Tibial nerve (tissue), 4 donors: Measurements from ENCODE around the gene RASAL1. TPM values are rescaled to one million over a fixed set of nuclear protein-coding genes. Genes with fewer than 3 reads are reported as not detected.

Experiments used
- DNase-seq, 2 donors: peaks; one replicate each; pipeline ENCODE4 v3.0.0-alpha.2; 2019; ENCODE audit warnings: low spot score in 2 of 2
- H3K27ac ChIP-seq, 4 donors: fragments of 200-600 bp; sonication (generic) in 3 of 4; one replicate each; pipeline ENCODE4 v1.5.1; 2017 to 2019; ENCODE audit warnings: mild to moderate bottlenecking in 1 of 4
- H3K27me3 ChIP-seq, 2 donors: fragments of 200-600 bp; sonication (generic) in 1 of 2; one replicate each; pipeline versions ENCODE4 v1.5.1 to v1.6.0; 2017 to 2019
- H3K36me3 ChIP-seq, 3 donors: fragments of 200-600 bp; sonication (generic); one replicate each; pipeline ENCODE4 v1.5.1; 2018 to 2019
- H3K4me1 ChIP-seq, 4 donors: fragments of 200-600 bp; sonication (generic) in 3 of 4; one replicate each; pipeline ENCODE4 v1.5.1; 2017 to 2019
- H3K4me3 ChIP-seq, 4 donors: fragments of 200-600 bp; sonication (generic) in 3 of 4; one replicate each; pipeline ENCODE4 v1.5.1; 2017 to 2019; ENCODE audit warnings: mild to moderate bottlenecking in 1 of 4, moderate library complexity in 1 of 4
- H3K9me3 ChIP-seq, 4 donors: fragments of 200-600 bp; sonication (generic) in 3 of 4; one replicate each; pipeline ENCODE4 v1.5.1; 2017 to 2019
- CTCF ChIP-seq, 5 experiments: fragments of 200-600 bp in 3 of 5; fragments of 450-650 bp in 2 of 5; sonication (generic) in 3 of 5; IDR thresholded peaks; one replicate each; pipeline ENCODE4 v1.5.1; 2016 to 2019; ENCODE audit warnings: antibody characterized with exemption in 5 of 5, mild to moderate bottlenecking in 3 of 5, moderate library complexity in 2 of 5
- EP300 ChIP-seq, 2 donors: sonication (generic); formaldehyde crosslinking; IDR thresholded peaks; one replicate each; pipeline ENCODE4 v1.6.1; 2017; ENCODE audit warnings: antibody characterized with exemption in 2 of 2, mild to moderate bottlenecking in 1 of 2
- POLR2A ChIP-seq, 2 donors: fragments of 450-650 bp; IDR thresholded peaks; one replicate each; pipeline ENCODE4 v1.6.1; 2017; ENCODE audit warnings: antibody characterized with exemption in 2 of 2, mild to moderate bottlenecking in 2 of 2, moderate library complexity in 2 of 2
- whole genome bisulfite sequencing, 2 donors: methylation state at CpG; one replicate each; pipeline ENCODE4 v1.1.5; 2018; 5-methylcytosine and 5-hydroxymethylcytosine counted together
- total RNA-seq, 4 donors: library from RNA; depleted of rRNA; stranded (reverse); fragments of >200 nt; gene quantifications; one replicate each; pipeline ENCODE4 v1.1.0, GENCODE V29; 2016

The RASAL1 gene
- total RNA-seq, 4 donors from 2014 or later, result 0.87 to 5.2 (median 3.3) TPM

- Histone ChIP-seq H3K4me3 (no peak overlapping the region), H3K9me3 (no peaks in the 10 kb centered on the region), H3K27ac (no peak overlapping the region), H3K27me3 (peaks cover 0 to 13% of the 10 kb centered on the region in 2 donors), H3K4me1 (peaks cover 0 to 27% (median 6%) of the 10 kb centered on the region in 4 donors), H3K36me3 (no peaks in the 10 kb centered on the region)
- 48 to 52% methylated on average over 6 of the region's 6 CpGs for WGBS, 2 donors
- no peak for DNase-seq
- no peak for TF ChIP-seq POLR2A (IDR thresholded peaks at IDR 0.05)
- no peak for TF ChIP-seq CTCF (IDR thresholded peaks at IDR 0.05)
- no peak for TF ChIP-seq EP300 (IDR thresholded peaks at IDR 0.05)
Observed at GRCh38 chr12:113095405-113095804, 40.2 kb downstream of the RASAL1 start.

GRCh38 chr12:113094738-113095137 is 40.8 kb downstream of the RASAL1 start:
- no peaks in the 10 kb centered on the region for H3K9me3 ChIP-seq
- no peak overlapping the region for H3K4me3 ChIP-seq
- 90 to 97% methylated on average over 14 to 15 of the region's 16 CpGs for WGBS, 2 donors
- H3K36me3 ChIP-seq, result no peaks in the 10 kb centered on the region
- peaks cover 0 to 8% of the 10 kb centered on the region in 2 donors for H3K27me3 ChIP-seq
- DNase-seq, result no peak
- peaks cover 0 to 27% (median 6%) of the 10 kb centered on the region in 4 donors for H3K4me1 ChIP-seq
- no peak for TF ChIP-seq EP300 (IDR thresholded peaks at IDR 0.05)
- no peak for TF ChIP-seq POLR2A (IDR thresholded peaks at IDR 0.05)
- no peak for TF ChIP-seq CTCF (IDR thresholded peaks at IDR 0.05)
- H3K27ac ChIP-seq, result no peak overlapping the region

GRCh38 chr12:113093409-113094101 is 42.0 kb downstream of the RASAL1 start:
- WGBS, 2 donors, result 49 to 67% methylated on average over 24 to 25 of the region's 32 CpGs
- Histone ChIP-seq H3K27me3 (peaks cover 0 to 5% of the 10 kb centered on the region in 2 donors), H3K36me3 (no peaks in the 10 kb centered on the region), H3K4me3 (no peak overlapping the region), H3K9me3 (no peaks in the 10 kb centered on the region), H3K4me1 (peaks cover 0 to 25% (median 8%) of the 10 kb centered on the region in 4 donors), H3K27ac (no peak overlapping the region)
- DNase-seq, result no peak
- no peak for TF ChIP-seq CTCF (IDR thresholded peaks at IDR 0.05)
- TF ChIP-seq POLR2A (IDR thresholded peaks at IDR 0.05), result no peak
- no peak for TF ChIP-seq EP300 (IDR thresholded peaks at IDR 0.05)

- Histone ChIP-seq H3K4me1 (peaks cover 0 to 18% (median 6%) of the 10 kb centered on the region in 4 donors), H3K9me3 (no peaks in the 10 kb centered on the region), H3K27ac (no peak overlapping the region), H3K27me3 (peaks cover 0 to 7% of the 10 kb centered on the region in 2 donors), H3K4me3 (peak overlapping the region in 1 of 4 donors; percentile 10), H3K36me3 (no peaks in the 10 kb centered on the region)
- 13 to 23% methylated on average over 12 to 30 of the region's 31 CpGs for whole genome bisulfite sequencing, 2 donors
- peak in 1 of 5 experiments; percentile 11 for TF ChIP-seq CTCF (IDR thresholded peaks at IDR 0.05)
- TF ChIP-seq POLR2A (IDR thresholded peaks at IDR 0.05), result no peak
- DNase-seq, result no peak
Observed at GRCh38 chr12:113092607-113093408, 42.8 kb downstream of the RASAL1 start.

GRCh38 chr12:113091506-113091905 is 44.1 kb downstream of the RASAL1 start:
- DNase-seq, result no peak
- Histone ChIP-seq H3K36me3 (no peaks in the 10 kb centered on the region), H3K4me3 (no peak overlapping the region), H3K27ac (no peak overlapping the region), H3K27me3 (peaks cover 0 to 20% of the 10 kb centered on the region in 2 donors), H3K9me3 (no peaks in the 10 kb centered on the region), H3K4me1 (peaks cover 0 to 13% (median 5%) of the 10 kb centered on the region in 4 donors)
- no peak for TF ChIP-seq CTCF (IDR thresholded peaks at IDR 0.05)
- TF ChIP-seq POLR2A (IDR thresholded peaks at IDR 0.05), result no peak
- TF ChIP-seq EP300 (IDR thresholded peaks at IDR 0.05), result no peak
- 74 to 76% methylated on average over 2 to 3 of the region's 3 CpGs for WGBS, 2 donors
